ENCODE measurements around the gene SLC34A1. TPM values are rescaled to one million over a fixed set of nuclear protein-coding genes. Genes with fewer than 3 reads are reported as not detected.
"Not testable (repeated sequence)": the region's sequence is repeated elsewhere in the genome, so short reads cannot be mapped to it uniquely, and the experiment has no call there.

Gene SLC34A1
- total RNA-seq, 1 experiment from 2014 or later: 0.19 TPM

DNA sequence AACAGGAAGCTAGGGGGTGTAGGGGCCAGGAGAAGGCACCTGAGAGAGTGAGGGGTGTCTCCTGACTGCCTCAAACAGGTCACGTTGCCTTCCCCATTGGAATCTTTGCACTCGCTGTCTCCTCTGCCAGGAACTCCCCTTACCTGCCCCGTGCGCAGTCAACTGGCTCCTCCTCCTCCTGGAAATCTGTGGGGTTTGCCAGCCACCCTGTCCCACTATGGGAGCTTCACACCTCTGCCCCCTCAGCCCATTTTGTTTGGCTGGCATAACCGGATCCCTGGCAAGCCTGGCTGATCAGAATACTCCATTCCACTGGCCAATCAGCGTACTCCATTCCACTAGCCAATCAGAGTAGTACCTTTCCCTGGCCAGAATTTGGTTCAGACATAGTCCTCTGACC lies 10.4 kb upstream of the SLC34A1 start:
- Mint-ChIP-seq H3K27me3 (ENCODE audit: unreplicated experiment) (no peaks in the 10 kb centered on the region), H3K4me3 (ENCODE audit: low read depth, unreplicated experiment) (no peak overlapping the region), H3K36me3 (ENCODE audit: insufficient read depth, unreplicated experiment) (peaks cover 19% of the 10 kb centered on the region), H3K4me1 (ENCODE audit: low read depth, unreplicated experiment) (peaks cover 42% of the 10 kb centered on the region), H3K27ac (ENCODE audit: unreplicated experiment) (no peak overlapping the region), H3K9me3 (ENCODE audit: low read depth, unreplicated experiment) (no peaks in the 10 kb centered on the region)
- CTCF ChIA-PET: no interaction called here
- intact Hi-C loops (cut with micrococcal nuclease; ENCODE audit: unreplicated experiment): no loop called here
- TF ChIP-seq, protein P1, sequence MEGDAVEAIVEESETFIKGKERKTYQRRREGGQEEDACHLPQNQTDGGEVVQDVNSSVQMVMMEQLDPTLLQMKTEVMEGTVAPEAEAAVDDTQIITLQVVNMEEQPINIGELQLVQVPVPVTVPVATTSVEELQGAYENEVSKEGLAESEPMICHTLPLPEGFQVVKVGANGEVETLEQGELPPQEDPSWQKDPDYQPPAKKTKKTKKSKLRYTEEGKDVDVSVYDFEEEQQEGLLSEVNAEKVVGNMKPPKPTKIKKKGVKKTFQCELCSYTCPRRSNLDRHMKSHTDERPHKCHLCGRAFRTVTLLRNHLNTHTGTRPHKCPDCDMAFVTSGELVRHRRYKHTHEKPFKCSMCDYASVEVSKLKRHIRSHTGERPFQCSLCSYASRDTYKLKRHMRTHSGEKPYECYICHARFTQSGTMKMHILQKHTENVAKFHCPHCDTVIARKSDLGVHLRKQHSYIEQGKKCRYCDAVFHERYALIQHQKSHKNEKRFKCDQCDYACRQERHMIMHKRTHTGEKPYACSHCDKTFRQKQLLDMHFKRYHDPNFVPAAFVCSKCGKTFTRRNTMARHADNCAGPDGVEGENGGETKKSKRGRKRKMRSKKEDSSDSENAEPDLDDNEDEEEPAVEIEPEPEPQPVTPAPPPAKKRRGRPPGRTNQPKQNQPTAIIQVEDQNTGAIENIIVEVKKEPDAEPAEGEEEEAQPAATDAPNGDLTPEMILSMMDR (IDR thresholded peaks at IDR 0.05; ENCODE audit: unreplicated experiment): no peak
- DNase-seq: no peak
- no TSS peak for BruUV-seq (replicated peaks)

- Mint-ChIP-seq H3K27me3 (ENCODE audit: unreplicated experiment) (no peaks in the 10 kb centered on the region), H3K36me3 (ENCODE audit: insufficient read depth, unreplicated experiment) (peaks cover 19% of the 10 kb centered on the region), H3K4me1 (ENCODE audit: low read depth, unreplicated experiment) (peaks cover 42% of the 10 kb centered on the region), H3K27ac (ENCODE audit: unreplicated experiment) (no peak overlapping the region), H3K9me3 (ENCODE audit: low read depth, unreplicated experiment) (no peaks in the 10 kb centered on the region), H3K4me3 (ENCODE audit: low read depth, unreplicated experiment) (no peak overlapping the region)
- no TSS peak for BruUV-seq (replicated peaks)
- CTCF ChIA-PET: no interaction called here
- TF ChIP-seq, protein P1 (IDR thresholded peaks at IDR 0.05; ENCODE audit: unreplicated experiment): no peak
- intact Hi-C loops (cut with micrococcal nuclease; ENCODE audit: unreplicated experiment): no loop called here
- DNase-seq: no peak
Measured at GRCh38 chr5:177374211-177374610, 10.0 kb upstream of the SLC34A1 start.

DNA sequence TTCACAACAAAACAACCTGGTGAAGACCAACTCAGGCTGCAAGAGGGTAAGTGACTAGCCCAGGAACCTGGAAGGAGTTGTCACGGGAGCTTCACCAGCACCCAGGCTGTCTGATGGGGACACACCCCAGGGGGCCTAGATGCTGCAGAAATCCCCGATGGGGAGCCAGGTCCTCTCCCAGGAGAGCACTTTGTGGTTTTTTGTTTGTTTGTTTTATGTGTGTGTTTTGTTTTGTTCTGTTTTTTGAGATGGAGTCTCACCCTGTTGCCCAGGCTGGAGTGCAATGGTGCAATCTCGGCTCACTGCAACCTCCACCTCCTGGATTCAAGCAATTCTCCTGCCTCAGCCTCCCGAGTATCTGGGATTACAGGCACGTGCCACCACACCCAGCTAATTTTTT lies 8.7 kb upstream of the SLC34A1 start:
- H3K9me3 Mint-ChIP-seq (ENCODE audit: low read depth, unreplicated experiment); H3K27me3 Mint-ChIP-seq (ENCODE audit: unreplicated experiment); DNase-seq; H3K4me3 Mint-ChIP-seq (ENCODE audit: low read depth, unreplicated experiment); intact Hi-C loops (cut with micrococcal nuclease; ENCODE audit: unreplicated experiment); H3K27ac Mint-ChIP-seq (ENCODE audit: unreplicated experiment); CTCF ChIA-PET; BruUV-seq (replicated peaks): not testable (repeated sequence)
- H3K36me3 Mint-ChIP-seq (ENCODE audit: insufficient read depth, unreplicated experiment): peaks cover 29% of the 10 kb centered on the region
- H3K4me1 Mint-ChIP-seq (ENCODE audit: low read depth, unreplicated experiment): peaks cover 48% of the 10 kb centered on the region

DNA sequence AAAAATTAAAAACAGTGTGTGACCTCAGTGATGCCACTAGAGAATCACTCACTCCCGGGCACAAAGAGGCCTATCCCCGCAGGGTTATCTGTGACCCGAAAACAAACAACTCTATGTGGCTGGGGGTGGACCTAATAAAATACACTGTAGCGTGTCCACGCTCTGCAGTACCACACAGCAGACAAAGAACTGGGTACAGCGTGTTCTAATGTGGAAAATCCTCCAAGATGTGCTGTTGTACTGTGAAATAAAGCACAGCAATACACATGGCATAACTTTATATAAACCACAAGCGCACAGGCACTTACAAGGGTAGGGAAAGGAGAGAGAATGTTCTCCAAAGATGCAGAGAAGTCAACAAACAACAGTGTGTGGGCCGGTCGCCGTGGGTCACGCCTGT lies 8.1 kb upstream of the SLC34A1 start:
- CTCF ChIA-PET: no interaction called here
- TF ChIP-seq, protein P1 (IDR thresholded peaks at IDR 0.05; ENCODE audit: unreplicated experiment): no peak
- no peak for DNase-seq

DNA sequence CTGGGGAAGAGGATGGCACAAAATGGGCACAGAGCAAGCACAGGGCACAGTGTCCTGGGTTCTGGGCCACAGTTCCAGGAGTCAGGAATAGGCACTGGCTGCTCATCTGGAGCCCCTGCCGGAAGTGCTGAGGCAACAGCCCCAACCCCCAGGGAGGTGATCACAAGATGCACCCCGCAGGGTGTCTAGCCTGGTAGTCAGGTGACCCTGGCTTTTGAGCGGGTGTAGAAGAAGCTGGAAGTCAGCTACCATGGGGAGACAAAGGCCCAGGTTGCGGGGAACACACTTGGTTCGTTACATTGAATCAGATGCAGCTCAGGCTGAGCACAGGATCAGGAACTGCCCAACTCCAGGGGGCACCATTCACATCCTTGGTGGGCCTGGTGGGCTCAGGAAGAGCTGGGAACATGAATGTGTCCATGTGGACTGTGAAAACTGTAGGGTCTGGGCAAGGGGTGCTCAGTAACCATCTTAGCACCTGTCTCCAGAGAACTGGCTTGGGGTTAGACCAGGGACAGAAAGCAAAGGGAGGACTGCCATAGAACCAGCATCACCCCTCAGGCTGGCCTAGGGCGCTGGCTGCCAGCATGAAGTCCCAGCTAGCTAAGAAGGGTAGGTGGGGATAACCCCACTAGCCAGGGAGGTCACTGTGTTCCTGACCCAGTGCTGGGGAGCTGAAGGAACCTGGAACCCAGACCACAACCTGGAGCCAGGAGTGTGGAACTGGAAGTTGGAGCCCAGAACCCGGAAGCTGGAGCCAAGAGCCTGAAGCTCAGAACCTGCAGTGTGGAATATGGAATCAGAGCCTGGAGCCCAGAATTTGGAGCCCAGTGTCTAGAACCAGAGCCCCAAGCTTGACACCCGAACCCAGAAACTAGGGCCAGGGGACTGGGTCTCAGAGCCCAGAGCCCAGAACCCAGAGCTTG lies 6.1 kb upstream of the SLC34A1 start:
- CTCF ChIA-PET: interaction anchor here (0.7 to 3.2 kb wide), 9 partner anchors 8 to 77 kb away, joined by 3 to 56 read pairs (median 6); partner anchors contain the start of gene LMAN2
- TF ChIP-seq, protein P1 (IDR thresholded peaks at IDR 0.05; ENCODE audit: unreplicated experiment): no peak
- H3K4me1 Mint-ChIP-seq (ENCODE audit: low read depth, unreplicated experiment): peaks cover 49% of the 10 kb centered on the region
- intact Hi-C loops (cut with micrococcal nuclease; ENCODE audit: unreplicated experiment): no loop called here
- peak overlapping the region; percentile 90 for H3K27ac Mint-ChIP-seq (ENCODE audit: unreplicated experiment)
- H3K4me3 Mint-ChIP-seq (ENCODE audit: low read depth, unreplicated experiment): no peak overlapping the region
- BruUV-seq (replicated peaks): no TSS peak
- DNase-seq: no peak
- no peaks in the 10 kb centered on the region for H3K27me3 Mint-ChIP-seq (ENCODE audit: unreplicated experiment)
- H3K36me3 Mint-ChIP-seq (ENCODE audit: insufficient read depth, unreplicated experiment): peaks cover 22% of the 10 kb centered on the region
- H3K9me3 Mint-ChIP-seq (ENCODE audit: low read depth, unreplicated experiment): no peaks in the 10 kb centered on the region

More for the DNA sequence above, 8.1 kb upstream of the SLC34A1 start:
- Mint-ChIP-seq H3K9me3 (ENCODE audit: low read depth, unreplicated experiment) (no peaks in the 10 kb centered on the region), H3K27ac (ENCODE audit: unreplicated experiment) (peak overlapping the region; percentile 71), H3K36me3 (ENCODE audit: insufficient read depth, unreplicated experiment) (peaks cover 29% of the 10 kb centered on the region), H3K4me3 (ENCODE audit: low read depth, unreplicated experiment) (no peak overlapping the region), H3K4me1 (ENCODE audit: low read depth, unreplicated experiment) (peaks cover 49% of the 10 kb centered on the region), H3K27me3 (ENCODE audit: unreplicated experiment) (no peaks in the 10 kb centered on the region)
- intact Hi-C loops (cut with micrococcal nuclease; ENCODE audit: unreplicated experiment): no loop called here
- BruUV-seq (replicated peaks): no TSS peak

Measured in Calu3 (cell line).